Ammon's horn (tissue), 1 donor: ENCODE measurements around the gene CBX4.

Experiments
- DNase-seq: peaks from one replicate; pipeline ENCODE4 v3.0.0-alpha.2; 2016; ENCODE audit warnings: low spot score

CBX4 gene

GRCh38 chr17:79811868-79812352 lies 27.3 kb downstream of the CBX4 start:
- DNase-seq: no peak

GRCh38 chr17:79811011-79811867 lies 28.0 kb downstream of the CBX4 start:
- DNase-seq: no peak

DNA sequence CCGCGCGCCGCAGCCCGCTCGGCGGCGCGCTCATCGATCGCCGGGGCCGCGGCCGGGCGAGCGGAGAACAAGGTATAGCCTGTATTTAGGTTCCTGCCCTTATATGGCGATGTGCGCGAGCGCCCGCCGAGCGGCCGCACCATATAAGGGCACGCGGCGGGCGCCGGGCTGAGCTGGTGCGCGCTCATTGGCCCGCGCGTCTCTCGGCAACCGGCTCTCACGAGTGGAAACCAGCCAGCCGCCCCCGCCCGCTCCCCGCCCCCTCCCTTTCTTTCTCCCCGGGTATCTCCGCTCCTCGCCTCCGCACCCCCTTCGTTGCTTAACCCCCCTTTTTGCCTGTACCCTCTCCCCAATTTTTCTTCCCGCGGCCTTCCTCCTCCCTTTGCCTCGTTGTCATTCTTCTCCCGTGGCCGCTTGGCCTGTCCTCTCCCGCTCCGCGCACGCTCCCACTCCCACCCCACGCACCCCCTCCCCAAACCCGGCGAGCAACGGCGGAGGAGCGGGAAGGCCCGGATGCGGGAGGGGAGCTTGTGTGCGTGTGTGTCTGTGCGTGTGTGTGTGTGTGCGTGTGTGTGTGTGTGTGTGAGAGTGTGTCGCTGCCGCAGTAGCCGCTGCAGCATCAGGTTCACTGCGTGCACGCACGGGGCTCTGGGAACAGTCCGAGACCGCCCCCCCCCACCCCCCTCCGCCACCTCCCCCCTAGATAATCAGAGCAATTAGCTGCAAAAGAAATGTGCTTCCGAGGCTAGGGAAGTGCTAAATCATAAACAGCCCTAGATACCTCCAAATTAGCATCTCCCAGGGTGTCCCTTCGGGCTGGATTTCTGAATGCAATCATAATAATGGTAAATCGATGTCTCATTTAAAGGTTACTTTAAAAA lies 28.9 kb downstream of the CBX4 start:
- peak; percentile 75 for DNase-seq

- no peak for DNase-seq
These were observed 29.6 kb downstream of the CBX4 start for GRCh38 chr17:79809530-79810129.

- no peak for DNase-seq
These were observed 30.3 kb downstream of the CBX4 start for GRCh38 chr17:79808763-79809529.

DNA sequence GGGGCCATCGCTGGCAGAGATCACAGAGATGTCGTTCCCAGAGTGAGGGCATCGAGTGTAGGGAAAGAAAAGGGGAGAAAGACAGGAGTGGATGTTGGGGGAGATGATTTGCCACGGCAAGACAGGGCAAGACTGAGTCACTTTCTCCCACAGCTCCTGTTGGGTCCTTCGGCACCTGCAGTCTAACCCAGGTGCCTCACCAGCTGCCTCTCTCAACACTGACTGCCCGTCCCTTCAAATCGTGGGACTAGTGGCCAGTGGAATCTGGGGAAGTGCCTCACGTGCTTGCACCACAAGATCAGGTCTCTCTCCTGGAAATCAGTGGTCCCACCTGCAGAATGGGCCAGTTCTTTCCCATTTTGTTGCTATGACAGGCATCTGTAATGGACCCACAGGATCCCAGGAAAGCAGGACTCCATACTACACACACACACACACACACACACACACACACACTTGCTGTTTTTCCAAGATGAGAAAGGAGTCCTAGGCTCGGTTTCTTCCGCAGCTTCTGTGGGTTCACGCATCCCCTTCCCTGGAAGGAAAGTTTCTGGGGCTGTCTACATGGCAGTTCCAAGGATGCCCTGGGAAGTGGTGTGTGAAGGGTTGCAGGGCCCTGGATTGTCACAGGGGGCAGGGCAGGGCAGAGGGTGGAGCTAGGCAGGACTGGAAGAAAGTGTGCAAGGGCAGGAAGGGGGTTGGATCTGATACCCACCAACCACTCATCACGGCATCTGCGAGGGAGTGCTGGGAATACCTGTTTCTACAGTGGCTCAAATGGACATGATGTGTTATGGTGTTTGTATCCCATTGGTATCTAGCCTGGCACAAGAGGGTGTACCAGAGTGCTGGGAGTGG lies 32.1 kb downstream of the CBX4 start:
- DNase-seq: no peak

DNA sequence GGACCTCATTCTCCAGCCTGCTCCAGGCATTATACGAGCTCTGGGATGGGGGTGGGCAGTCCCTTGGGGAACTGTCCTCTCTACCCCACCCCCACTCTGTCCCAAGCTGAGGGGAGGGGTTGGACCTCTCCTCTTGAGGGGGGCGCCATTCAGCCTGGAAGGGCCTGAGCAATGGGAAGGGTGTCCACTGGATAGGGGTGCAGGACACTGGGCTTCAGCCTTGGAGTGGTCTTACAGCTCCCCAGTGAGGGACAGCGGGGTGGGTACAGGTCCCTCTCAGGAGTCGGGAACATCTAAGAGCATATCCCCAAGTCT lies 32.8 kb downstream of the CBX4 start:
- no peak for DNase-seq

DNA sequence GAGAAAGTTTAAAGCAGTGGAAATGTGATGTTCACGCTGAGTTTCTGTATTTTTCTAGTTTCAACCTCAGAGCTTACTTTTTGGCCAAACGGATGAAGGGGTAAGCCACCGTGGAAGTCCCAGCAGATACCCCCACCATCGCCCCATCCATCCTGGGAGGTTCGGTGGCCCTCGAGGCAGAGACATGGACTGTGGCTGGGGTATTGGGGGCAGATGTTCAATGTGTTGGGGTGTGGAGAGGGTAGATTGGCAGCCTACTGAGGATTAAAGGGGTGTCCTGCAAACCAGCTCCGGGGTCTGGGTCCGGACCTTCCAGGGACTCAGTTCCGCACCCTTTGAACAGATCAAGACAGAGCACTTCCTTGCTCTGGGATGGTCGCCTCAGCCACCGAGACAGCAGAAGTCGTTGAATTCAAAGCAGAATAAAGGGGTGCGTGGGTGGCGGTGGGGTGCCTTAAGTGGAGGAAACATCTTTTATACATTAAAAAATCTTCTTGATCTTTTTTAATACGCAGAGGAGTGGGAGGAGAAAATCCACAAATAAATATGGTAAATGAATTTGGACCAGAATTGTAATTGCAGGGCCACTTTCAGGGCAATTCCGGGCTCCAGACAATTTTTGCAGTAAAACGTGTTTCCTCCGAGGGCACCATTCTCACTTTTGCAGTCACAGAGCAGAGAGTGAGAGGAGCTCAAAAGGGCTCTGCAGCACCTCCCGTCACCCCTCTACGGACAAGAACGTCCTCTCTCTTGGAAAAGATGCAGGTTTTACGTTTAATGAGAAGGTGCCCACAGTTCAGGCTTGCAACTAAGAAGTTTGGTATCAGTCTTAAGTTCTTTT lies 34.2 kb downstream of the CBX4 start:
- DNase-seq: no peak

- no peak for DNase-seq
These were observed 35.0 kb downstream of the CBX4 start for GRCh38 chr17:79803997-79804855.

- DNase-seq: no peak
These were observed 35.7 kb downstream of the CBX4 start for GRCh38 chr17:79803421-79803996.

- no peak for DNase-seq
These were observed 36.4 kb downstream of the CBX4 start for GRCh38 chr17:79802736-79803420.

GRCh38 chr17:79802039-79802735 lies 37.1 kb downstream of the CBX4 start:
- DNase-seq: no peak

DNA sequence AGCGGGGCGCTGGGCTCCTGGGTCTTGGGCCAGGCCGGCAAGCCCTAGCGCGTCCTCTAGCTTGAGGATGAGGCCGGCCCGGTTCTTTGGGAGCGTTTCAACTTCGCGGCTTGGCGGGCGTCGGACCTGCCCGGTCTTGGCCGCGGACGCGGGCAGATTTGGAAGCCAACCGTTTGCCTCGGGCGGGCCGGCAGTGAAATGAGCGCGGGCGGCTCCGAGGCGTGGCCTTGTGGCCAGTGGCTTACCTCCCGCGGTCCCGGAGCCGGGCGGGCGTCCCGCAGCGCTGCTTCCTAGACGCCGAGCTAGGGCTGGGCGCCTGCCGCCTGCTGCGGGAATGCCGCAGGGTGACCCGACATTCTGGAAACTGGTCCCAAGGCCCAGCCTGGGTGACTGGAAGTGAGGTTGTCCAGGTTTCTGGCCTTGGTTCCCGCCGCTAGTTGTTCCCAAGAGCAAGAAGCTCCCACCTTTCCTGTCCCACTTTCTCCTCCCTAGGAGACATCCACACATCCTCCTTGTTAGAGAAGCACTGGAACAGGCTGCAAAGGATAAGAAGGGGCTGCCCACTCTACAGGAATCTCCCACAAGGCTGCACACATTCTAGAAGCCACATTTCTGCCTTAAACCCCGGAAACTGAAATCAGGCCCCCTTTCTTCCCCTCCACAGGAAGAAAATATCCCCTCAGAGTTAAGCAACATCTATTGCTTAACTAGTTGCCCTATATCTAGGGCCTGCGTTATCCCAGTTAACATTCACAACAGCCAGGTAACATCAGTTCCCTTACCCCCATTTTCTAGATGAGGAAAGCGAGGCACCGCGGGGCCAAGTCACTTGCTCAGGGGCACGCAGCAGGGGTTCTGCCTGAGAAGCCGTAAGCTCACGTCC lies 37.8 kb downstream of the CBX4 start:
- no peak for DNase-seq

DNA sequence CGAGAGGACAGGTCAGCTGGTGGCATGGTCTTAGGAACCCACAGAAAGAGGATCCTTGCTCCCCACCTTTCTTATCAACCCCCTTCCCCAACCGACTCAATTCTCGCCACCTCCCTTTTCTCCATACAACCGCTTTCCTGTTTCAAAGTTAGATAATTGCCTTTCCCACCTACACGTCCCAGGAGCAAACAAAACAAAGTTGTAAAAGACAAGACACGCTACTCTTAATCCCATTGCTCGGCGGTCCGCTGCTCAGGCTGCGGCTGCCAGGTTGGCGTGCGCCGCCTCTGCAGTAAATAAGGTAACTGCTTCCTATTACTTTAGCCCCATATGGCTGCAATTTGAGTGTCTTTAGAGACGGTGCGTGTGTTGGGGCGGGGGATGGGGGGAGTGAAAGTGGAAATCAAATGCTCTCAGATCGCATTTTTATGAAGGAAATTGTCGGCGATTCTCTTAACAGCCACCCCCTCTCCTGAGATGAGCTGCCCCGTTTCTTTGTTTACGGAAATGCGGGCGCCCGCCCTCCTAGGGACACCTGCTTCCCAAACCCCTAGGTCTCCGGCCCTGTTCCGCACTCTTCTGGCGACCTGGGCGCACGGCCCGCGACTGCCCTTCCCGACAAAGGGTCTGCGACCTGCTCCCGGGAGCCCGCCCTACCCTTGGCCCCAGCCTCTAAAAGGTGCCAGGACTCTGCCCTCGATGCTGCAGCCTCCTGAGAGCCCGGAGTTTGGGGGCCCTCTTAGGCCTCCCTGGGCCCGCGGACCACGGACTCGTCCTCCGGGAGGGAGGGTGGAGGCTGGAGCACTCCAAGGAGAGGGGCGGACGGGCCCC lies 38.7 kb downstream of the CBX4 start:
- DNase-seq: no peak

DNA sequence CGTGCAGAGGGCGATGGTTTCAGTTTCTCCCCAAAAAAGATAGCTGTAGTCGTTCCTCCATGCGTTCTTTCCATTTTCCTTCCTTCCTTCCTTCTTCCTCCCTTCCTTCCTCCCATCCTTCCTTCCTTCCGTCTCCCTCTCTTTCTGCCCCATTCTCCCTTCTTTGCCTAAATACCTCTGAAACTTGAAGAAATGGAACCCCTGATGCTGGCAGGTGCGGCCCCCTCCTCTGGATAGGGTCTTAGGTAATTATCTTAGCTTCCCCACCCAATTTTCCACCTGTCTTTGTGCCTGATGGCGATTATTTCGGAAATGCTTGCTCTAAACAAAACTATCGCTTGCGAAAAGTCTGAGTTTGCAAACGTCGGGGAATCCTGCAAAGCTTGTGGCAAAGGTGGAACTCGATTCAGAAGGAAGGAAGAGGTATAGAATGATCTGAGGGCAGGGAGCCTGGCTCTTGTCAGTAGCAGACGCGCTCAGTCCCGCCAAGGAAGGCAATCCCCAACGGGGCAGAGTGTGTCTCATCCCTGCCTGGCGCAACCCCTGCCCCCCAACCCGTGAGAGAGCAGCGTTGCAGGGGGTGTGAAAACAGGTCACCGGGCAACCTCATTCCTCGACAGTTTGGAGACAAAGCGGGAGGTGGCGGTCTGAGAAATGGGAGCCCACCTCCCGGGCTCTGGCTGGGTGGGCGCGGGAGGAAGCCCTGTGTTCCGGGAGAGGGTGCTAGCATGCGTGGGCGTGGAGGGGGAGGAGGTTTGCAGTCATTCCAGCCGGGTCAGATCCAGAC lies 39.5 kb downstream of the CBX4 start:
- no peak for DNase-seq
